Epithelial cell of prostate (primary cell): Measurements from ENCODE around the gene PITX3.
"Not testable (repeated sequence)": the region's sequence is repeated elsewhere in the genome, so short reads cannot be mapped to it uniquely, and the experiment has no call there.

Experiments used
- DNase-seq: peaks from one replicate; pipeline ENCODE4 v3.0.0-alpha.2; 2011; ENCODE audit warnings: low read depth, low spot score
- H3K27ac ChIP-seq: fragments of 450-650 bp; 2 replicates; pipeline ENCODE4 v1.5.1; 2017; ENCODE audit warnings: mild to moderate bottlenecking

Gene PITX3

DNA sequence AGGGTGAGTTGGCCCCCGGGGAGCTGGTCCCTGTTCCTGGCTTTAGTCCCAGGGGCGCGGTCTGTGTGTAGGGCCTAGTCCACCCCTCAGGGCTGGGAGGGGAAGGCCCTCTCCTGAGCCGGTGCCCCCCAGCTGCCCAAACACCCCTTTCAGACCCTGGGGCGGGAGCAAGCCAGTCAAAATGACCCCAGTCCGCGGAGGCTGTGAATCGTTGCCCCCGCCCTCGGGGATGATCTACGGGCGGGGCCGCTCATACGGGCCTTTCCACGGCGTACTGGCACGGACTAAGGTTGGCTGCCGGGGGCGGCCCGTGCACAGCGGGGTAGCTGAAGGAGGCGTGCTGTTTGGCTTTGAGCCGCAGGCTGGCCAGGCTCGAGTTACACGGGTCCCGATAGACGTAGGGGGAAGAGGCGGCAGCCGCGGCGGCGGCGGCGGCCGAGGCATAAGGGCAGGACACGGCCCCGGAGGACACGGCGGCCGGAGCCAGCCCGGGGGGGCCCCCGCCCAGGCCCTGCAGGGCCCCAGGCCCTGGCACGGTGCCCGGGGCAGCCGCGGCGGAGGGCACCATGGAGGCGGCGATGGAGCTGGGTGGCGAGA lies 10.9 kb downstream of the PITX3 start:
- no peak for DNase-seq
- no peak overlapping the region for H3K27ac ChIP-seq

- no peak for DNase-seq
- H3K27ac ChIP-seq = no peak overlapping the region
Measured at GRCh38 chr10:102229810-102230263, 11.5 kb downstream of the PITX3 start.

GRCh38 chr10:102227050-102227449 lies 14.3 kb downstream of the PITX3 start:
- no peak overlapping the region for H3K27ac ChIP-seq
- DNase-seq = no peak

GRCh38 chr10:102226542-102226870 lies 14.8 kb downstream of the PITX3 start:
- DNase-seq = no peak
- H3K27ac ChIP-seq = no peak overlapping the region

DNA sequence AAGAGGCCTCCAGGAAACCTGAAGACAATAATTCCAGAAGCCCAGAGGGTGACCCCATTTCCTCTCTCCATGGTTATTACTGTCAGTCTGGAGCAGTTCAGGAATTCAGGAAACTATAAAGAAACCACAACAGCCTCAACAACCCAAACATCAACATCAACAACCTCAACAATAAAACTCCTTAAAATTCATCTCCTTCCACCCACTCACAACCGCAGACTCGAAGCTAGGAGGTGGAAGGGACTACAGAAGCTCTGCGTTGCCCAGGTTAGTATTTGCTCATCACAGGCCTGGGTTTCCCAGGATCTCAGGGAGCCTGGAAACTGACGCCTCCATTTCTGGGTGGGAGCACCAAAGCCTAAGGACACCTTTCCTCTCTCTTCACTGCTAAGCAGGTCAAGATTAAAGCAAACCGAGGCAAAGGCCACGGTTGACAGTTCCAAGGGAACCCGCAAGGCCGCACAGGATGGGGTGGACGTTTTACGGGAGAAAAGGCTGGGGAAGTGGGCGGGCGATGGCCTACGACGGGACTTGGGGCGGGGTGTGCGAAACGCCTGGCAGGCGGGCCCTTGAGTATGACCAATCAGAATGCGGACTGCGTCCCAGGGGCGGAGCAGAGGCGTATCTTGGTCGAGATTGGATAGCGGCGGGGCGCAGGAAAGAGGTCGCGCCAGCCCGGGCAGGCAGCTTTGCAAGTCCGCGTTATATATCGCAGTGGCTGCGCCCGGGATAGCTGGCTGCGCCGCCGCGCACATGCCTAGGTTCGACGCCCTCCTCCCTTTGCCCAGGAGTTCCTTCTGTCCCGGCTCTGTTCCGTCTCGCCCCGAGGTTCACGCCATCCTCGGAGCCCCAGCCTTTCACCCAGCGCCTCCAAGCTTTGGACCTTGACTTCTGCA lies 15.4 kb downstream of the PITX3 start, which contains the start of gene ELOVL3:
Gene ELOVL3 (plus strand): TSS at position 654 of the 896 bp plus-strand sequence. CDS start 250 bp downstream, outside the sequence.
- DNase-seq = peak; percentile 49
- no peak within 1 kb of the TSS for H3K27ac ChIP-seq

GRCh38 chr10:102222797-102223196 lies 18.5 kb downstream of the PITX3 start:
- no peak for DNase-seq
- no peak overlapping the region for H3K27ac ChIP-seq

DNA sequence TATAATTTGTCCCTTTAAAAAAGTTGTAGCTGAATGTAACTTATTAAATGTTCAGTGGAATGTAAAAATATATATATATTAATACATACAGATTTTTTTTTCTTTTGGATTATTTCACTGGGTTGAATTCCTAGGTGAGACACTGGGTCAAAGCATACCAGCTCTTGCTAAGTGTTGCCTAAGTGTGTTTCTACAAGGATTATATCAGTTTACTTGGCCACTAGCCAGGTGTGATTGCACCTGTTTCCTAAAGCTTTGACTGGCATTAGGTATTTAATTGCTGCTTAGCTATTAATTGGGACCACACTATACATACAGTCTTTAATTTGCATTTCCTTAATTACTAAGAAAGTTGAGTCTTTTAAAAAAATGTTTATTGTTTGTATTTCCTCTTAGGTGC lies 20.7 kb downstream of the PITX3 start:
- H3K27ac ChIP-seq = no peak overlapping the region
- no peak for DNase-seq

GRCh38 chr10:102219370-102219769 lies 21.9 kb downstream of the PITX3 start:
- no peak for DNase-seq
- no peak overlapping the region for H3K27ac ChIP-seq

DNA sequence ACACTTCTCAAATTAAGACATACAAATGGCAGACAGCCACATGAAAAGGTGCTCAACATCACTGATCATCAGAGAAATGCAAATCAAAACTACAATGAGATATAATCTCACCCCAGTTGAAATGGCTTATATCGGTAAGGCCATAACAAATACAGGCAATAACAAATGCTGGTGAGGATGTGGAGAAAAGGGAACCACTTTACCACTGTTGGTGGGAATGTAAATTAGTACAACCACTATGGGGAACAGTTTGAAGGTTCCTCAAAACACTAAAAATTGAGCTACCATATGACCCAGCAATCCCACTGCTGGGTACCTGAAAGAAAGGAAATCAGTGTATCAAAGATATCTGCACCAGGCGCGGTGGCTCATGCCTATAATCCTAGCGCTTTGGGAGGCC lies 27.7 kb downstream of the PITX3 start:
- H3K27ac ChIP-seq, DNase-seq: not testable (repeated sequence)

GRCh38 chr10:102211615-102212299 lies 29.6 kb downstream of the PITX3 start:
- DNase-seq = no peak
- no peak overlapping the region for H3K27ac ChIP-seq

DNA sequence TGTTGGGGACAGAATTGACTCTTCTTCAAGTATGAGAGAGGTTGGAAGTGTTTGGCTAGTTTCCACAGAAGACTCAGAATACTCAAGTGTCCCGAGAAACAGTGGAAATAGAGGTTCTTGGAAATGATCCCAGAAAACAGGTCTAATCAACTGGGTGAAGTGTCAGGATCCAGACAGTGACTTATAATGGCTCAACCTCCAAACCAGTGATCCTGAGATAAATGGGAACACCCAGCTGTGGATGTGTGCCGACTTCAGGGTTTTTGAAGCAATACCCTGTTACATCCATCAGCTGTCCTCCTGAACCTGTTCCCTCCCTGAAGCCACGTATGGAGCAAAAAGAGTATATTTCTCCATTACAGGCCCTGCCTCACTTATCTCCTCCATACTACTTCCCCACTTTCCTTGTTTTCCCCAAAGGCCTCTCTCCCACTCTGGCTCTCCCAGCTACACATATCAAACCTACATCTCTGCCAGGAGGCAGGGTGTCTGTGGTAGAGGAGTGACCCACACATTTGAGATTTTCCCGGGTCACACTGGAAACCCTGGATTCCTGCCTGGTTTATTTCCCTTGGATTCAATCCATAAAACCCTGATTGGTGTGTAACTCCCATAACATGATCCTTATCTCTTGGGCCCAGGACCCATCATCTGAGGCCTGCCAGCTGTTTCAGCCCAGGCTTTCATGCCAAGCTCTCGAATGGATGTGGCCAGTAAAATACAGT lies 32.8 kb downstream of the PITX3 start:
- DNase-seq = no peak
- H3K27ac ChIP-seq = no peak overlapping the region

DNA sequence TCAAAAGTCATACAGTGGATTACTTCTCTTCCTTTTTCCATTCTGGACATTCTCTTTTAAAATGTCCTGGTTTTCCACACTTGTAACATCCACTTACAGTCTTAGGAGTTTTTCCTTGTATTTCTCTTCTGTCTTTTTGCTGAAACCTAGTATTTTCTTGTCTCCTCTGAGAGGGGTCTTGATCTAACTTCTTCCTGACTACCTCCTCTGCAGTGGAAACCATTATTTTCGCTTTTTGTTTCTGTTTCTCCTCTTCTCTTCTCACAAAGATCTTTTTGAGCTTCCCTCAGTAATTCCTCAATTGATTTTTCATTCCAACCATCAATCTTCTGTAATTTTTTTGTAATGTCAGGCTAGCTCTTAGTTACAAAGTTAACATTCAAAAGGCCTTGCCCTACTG lies 38.9 kb downstream of the PITX3 start:
- no peak for DNase-seq
- no peak overlapping the region for H3K27ac ChIP-seq

- H3K27ac ChIP-seq = no peak overlapping the region
- no peak for DNase-seq
Measured at GRCh38 chr10:102200751-102201640, 40.3 kb downstream of the PITX3 start.

DNA sequence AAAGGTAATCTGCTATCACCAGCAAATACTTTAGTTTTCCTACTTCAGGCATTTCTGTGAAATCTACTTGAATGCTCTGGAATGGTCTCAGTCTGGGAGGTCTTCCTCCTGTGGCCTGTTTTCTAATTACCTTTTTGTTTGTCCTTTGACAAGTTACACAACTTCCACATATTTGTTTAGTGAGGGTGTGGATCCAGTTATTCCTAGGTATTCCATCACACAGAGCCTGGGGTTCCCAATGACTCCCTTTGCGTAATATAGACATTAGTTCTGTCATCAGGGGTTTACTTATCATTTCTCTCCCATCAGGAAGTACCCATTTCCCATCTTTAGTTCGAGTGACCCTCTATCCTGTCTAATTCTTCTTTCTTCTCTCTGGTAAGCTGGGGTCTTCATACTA lies 43.3 kb downstream of the PITX3 start:
- H3K27ac ChIP-seq = no peak overlapping the region
- DNase-seq = no peak

- DNase-seq = no peak
- H3K27ac ChIP-seq = no peak overlapping the region
Measured at GRCh38 chr10:102196893-102197292, 44.4 kb downstream of the PITX3 start.

GRCh38 chr10:102195296-102195870 lies 45.9 kb downstream of the PITX3 start:
- no peak for DNase-seq
- H3K27ac ChIP-seq = no peak overlapping the region

DNA sequence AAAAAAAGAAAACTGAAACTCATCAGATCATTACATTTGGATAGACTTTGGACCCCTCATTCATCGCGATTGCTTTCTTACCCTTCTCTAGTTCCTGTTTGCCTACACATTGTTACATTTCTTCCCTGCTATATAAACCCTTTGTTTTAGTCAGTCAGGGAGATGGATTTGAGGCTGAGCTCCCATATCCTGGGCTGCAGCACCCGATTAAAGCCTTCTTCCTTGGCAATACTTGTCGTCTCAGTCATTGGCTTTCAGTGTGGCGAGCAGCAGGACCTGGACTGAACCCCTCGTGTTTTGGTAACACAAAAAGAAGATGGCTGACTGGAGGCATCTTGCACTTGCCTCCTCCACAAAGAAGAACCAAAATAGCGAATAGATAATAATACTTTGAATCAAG lies 49.4 kb downstream of the PITX3 start:
- H3K27ac ChIP-seq = no peak overlapping the region
- no peak for DNase-seq

GRCh38 chr10:102188941-102189898 lies 52.1 kb downstream of the PITX3 start:
- not testable (repeated sequence) for H3K27ac ChIP-seq, DNase-seq
